Epithelial cell of esophagus (primary cell): ENCODE data around the gene RELL1.
"Not testable (repeated sequence)": the region's sequence is repeated elsewhere in the genome, so short reads cannot be mapped to it uniquely, and the experiment has no call there.

Experiments used
- DNase-seq: peaks from one replicate; pipeline ENCODE4 v3.0.0; 2010; ENCODE audit warnings: low read depth
- H3K4me3 ChIP-seq: 2 replicates; pipeline ENCODE4 v1.5.1; 2011; ENCODE audit warnings: mild to moderate bottlenecking, low read length, control low read depth
- TF ChIP-seq, protein P1 (sequence below): IDR thresholded peaks from 2 replicates; pipeline ENCODE4 v1.5.1; 2011; ENCODE audit warnings: low read depth, mild to moderate bottlenecking, low read length, control low read depth, inconsistent platforms; ENCODE audit not compliant: insufficient read depth; ENCODE audit errors: missing control alignments

Gene RELL1

DNA sequence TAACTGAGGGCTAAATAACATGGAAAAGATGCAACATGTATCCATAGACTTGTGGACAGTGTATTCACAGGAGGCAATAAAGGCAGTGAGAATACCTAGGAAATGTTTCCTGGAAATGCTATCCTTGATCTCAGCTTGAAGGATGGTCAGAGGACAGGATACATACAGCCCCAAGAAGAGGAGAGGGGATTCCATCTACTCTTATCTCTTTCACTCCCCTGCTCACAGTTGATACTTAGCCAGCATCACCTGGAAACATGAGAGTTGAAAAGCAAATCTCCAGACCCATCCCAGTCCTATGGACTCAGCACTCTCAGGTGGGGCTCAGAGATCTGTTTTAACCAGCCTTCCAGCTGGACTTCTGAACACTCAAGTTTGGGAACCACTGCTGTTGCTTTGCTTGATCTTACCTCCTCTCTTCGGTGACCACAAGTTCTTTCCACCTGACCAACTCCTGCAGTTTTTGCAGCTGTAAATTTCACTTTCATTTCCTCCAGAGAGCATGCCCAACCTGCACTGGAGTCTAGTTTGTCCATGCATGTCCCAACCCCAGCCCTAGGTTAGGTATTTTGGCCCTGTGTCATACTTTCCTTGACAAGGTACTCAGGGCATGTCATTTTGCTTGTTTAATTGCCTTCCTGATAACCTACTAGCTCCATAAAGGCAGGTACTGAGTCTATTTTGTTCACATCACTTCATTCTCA is 10.4 kb downstream of the RELL1 start:
- H3K4me3 ChIP-seq = no peak overlapping the region
- TF ChIP-seq, protein P1, sequence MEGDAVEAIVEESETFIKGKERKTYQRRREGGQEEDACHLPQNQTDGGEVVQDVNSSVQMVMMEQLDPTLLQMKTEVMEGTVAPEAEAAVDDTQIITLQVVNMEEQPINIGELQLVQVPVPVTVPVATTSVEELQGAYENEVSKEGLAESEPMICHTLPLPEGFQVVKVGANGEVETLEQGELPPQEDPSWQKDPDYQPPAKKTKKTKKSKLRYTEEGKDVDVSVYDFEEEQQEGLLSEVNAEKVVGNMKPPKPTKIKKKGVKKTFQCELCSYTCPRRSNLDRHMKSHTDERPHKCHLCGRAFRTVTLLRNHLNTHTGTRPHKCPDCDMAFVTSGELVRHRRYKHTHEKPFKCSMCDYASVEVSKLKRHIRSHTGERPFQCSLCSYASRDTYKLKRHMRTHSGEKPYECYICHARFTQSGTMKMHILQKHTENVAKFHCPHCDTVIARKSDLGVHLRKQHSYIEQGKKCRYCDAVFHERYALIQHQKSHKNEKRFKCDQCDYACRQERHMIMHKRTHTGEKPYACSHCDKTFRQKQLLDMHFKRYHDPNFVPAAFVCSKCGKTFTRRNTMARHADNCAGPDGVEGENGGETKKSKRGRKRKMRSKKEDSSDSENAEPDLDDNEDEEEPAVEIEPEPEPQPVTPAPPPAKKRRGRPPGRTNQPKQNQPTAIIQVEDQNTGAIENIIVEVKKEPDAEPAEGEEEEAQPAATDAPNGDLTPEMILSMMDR = no peak
- peak; percentile 37 for DNase-seq

DNA sequence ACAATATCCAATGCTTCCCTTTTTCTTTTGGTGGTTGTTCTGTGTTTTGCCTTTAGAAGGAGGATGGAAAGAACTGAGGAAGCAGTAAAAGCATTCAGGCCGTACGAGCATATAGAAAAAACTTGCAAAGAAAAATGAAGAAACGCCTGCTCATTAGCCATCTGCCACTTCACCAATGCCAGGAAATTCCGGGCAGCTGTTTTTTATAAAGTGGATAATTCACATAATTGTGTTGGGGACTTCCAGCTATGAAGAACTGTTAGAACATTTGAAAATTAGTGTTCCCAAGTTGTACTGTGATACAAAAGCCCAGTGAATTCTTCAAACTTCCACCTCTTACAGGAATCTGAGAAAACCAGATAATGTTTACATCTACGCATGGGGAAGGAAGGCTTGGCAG is 11.7 kb downstream of the RELL1 start:
- H3K4me3 ChIP-seq = no peak overlapping the region
- TF ChIP-seq, protein P1 = no peak
- no peak for DNase-seq

DNA sequence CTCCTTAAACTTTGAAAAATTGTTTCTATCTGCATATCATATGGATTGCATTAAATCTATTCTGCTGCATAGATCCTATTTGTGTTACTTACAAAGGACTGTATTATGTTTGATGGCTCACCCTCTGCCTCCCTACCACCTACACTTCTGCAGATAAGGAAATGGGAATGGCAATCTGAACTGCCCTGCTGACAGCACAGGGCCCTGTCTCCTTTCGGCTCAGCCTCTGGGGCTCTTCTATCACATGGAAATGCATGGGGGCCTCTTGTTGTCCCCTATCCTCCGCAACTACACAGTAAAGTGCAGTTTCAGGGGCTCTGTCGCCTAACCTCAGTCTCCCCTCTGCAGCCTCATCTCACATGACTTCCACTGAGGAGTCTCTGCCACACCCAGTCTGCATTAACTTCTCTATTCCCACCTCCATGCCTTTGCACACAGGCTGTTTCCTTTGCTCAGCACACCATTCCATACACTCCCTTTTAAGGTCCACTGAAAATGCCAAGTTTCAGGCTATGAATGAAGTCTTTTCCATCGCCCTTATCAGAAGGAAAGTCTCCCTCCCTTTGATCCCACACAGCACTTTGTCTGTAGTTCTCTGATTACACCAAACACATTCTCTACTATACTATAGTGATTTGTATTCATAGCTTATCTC is 12.5 kb downstream of the RELL1 start:
- DNase-seq = no peak
- H3K4me3 ChIP-seq = no peak overlapping the region
- TF ChIP-seq, protein P1 = no peak

DNA sequence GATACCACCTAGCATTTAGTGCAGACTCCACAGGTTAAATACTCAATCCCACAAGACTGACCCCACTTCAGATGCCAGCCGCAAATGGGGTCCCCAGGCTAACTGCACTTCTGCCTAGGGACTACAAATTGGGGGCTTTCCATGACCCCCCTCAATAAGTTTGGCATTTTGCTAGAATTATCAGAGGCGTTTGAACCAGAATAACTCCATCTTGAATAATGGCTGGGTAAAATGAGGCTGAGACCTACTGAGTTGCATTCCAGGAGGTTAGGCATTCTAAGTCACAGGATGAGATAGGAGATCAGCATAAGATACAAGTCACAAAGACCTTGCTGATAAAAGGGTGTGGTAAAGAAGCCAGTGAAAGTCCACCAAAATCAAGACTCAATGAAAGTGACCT is 15.1 kb downstream of the RELL1 start:
- TF ChIP-seq, protein P1 = no peak
- DNase-seq = no peak
- no peak overlapping the region for H3K4me3 ChIP-seq

DNA sequence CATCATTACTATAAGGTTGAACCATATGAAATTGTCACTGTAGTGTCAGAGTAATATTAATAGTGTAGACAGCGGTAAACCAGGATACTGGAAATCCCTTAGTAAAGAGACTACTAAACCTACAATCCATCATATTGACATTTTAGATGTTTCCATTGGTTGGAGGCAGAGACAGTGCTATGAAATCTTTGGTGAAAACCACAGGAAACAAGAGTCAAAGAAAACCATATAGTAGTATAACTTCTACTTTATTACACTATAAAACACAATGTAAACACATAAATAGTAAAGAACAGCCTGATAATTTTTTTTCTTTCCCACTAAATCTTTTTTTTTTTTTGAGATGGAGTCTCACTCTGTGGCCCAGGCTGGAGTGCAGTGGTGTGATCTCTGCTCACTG is 15.9 kb downstream of the RELL1 start:
- DNase-seq = no peak
- no peak overlapping the region for H3K4me3 ChIP-seq
- TF ChIP-seq, protein P1 = no peak

DNA sequence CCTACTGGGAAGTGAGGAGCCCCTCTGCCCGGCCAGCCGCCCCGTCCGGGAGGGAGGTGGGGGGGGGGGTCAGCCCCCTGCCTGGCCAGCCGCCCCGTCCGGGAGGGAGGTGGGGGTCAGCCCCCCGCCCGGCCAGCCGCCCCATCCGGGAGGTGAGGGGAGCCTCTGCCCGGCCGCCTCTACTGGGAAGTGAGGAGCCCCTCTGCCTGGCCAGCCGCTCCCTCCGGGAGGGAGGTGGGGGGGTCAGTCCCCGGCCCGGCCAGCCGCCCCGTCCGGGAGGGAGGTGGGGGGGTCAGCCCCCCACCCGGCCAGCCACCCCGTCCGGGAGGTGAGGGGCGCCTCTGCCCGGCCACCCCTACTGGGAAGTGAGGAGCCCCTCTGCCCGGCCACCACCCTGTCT is 17.1 kb downstream of the RELL1 start:
- H3K4me3 ChIP-seq = not testable (repeated sequence)

DNA sequence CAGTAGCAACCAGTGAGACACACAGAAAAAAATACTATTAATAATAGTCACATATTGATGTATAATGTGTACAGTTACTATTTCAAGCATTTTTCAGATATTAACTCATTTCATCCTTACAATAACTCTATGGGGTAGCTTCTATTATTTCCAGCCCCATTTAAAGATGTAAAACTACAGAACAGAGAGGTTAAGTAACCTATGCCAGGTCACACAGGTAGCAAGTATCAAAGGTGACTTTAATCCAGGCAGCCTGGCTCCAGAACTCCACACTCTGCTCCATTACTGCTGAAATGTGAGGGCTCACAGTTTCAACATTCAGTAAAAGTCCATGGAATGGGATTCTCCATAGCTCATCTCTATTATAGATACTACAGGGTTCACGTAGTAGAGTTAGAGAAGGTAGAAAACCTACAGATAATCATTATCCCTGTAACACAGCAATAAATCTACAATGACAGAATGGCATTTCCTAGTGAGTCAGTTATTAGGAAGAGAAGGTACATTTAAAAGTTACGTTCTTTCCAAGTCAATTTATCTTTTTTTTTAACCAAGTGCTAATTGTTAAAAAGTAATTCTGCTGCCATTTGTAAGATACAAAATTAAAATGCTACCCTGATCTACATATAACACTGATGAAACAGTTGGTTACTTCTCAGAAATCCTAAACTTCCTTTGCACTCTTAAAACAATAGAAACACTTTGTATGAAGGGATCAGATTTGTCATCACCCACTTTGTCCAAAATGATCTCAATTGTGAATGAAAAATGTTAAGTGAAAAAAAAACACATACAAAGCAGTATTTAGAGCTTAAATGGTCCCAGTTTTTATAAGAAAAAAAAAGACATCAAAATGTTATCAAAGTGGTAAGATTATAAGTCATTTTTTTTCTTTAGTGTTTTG is 18.7 kb downstream of the RELL1 start:
- H3K4me3 ChIP-seq = no peak overlapping the region
- no peak for DNase-seq
- TF ChIP-seq, protein P1 = no peak

More for the DNA sequence above, 17.1 kb downstream of the RELL1 start:
- DNase-seq = not testable (repeated sequence)
